Measurements from ENCODE around the gene NFIA. TPM values are rescaled to one million over a fixed set of nuclear protein-coding genes. Genes with fewer than 3 reads are reported as not detected.

The NFIA gene
- total and polyA plus RNA-seq, 5 donors: 15.9 to 127 (median 108) TPM

GRCh38 chr1:61142726-61143500 lies 60.6 kb downstream of the NFIA start:
- Histone ChIP-seq H3K9me3 (ENCODE audit: control insufficient read depth, low read length) (no peaks in the 10 kb centered on the region), H3K4me3 (ENCODE audit: low read length) (no peak overlapping the region), H3K4me1 (ENCODE audit: control insufficient read depth, insufficient read depth, low read length) (peaks cover 22% of the 10 kb centered on the region), H3K27me3 (ENCODE audit: control insufficient read depth, insufficient read depth) (no peaks in the 10 kb centered on the region), H3K27ac (ENCODE audit: low read length) (no peak overlapping the region)
- ATAC-seq (peak; percentile 30 to 35), DNase-seq (no peak)
- intact Hi-C loops (cut with DNase I): no loop called here
- WGBS: 80% methylated on average over 11 of the region's 11 CpGs

GRCh38 chr1:61143821-61144424 lies 61.6 kb downstream of the NFIA start:
- WGBS: 80% methylated on average over 5 of the region's 5 CpGs
- intact Hi-C loops (cut with DNase I): no loop called here

GRCh38 chr1:61149010-61149860 lies 66.9 kb downstream of the NFIA start:
- Histone ChIP-seq H3K27me3 (ENCODE audit: control insufficient read depth, insufficient read depth) (no peaks in the 10 kb centered on the region), H3K4me1 (ENCODE audit: control insufficient read depth, insufficient read depth, low read length) (peaks cover 10% of the 10 kb centered on the region), H3K27ac (ENCODE audit: low read length) (no peak overlapping the region), H3K4me3 (ENCODE audit: low read length) (no peak overlapping the region), H3K9me3 (ENCODE audit: control insufficient read depth, low read length) (no peaks in the 10 kb centered on the region)
- intact Hi-C loops (cut with DNase I): no loop called here
- WGBS: 94% methylated on average over 1 of the region's 1 CpG
- ATAC-seq (no peak), DNase-seq (no peak)

More at GRCh38 chr1:61143821-61144424, 61.6 kb downstream of the NFIA start:
- no peaks in the 10 kb centered on the region for H3K27me3 ChIP-seq (ENCODE audit: control insufficient read depth, insufficient read depth)
- DNase-seq (no peak), ATAC-seq (no peak)
- H3K9me3 ChIP-seq (ENCODE audit: control insufficient read depth, low read length): no peaks in the 10 kb centered on the region
- no peak overlapping the region for H3K4me3 ChIP-seq (ENCODE audit: low read length)
- peaks cover 24% of the 10 kb centered on the region for H3K4me1 ChIP-seq (ENCODE audit: control insufficient read depth, insufficient read depth, low read length)
- no peak overlapping the region for H3K27ac ChIP-seq (ENCODE audit: low read length)

GRCh38 chr1:61151565-61151964 lies 69.2 kb downstream of the NFIA start:
- 88% methylated on average over 4 of the region's 4 CpGs for WGBS
- DNase-seq: no peak
- Histone ChIP-seq H3K27ac (ENCODE audit: low read length) (no peak overlapping the region), H3K4me3 (ENCODE audit: low read length) (no peak overlapping the region), H3K27me3 (ENCODE audit: control insufficient read depth, insufficient read depth) (no peaks in the 10 kb centered on the region), H3K9me3 (ENCODE audit: control insufficient read depth, low read length) (no peaks in the 10 kb centered on the region), H3K4me1 (ENCODE audit: control insufficient read depth, insufficient read depth, low read length) (peaks cover 11% of the 10 kb centered on the region)
- intact Hi-C loops (cut with DNase I): no loop called here
- ATAC-seq: no peak

GRCh38 chr1:61152066-61152465 lies 69.7 kb downstream of the NFIA start:
- no peak overlapping the region for H3K4me3 ChIP-seq (ENCODE audit: low read length)
- no peak for ATAC-seq
- H3K9me3 ChIP-seq (ENCODE audit: control insufficient read depth, low read length): no peaks in the 10 kb centered on the region
- 84% methylated on average over 3 of the region's 3 CpGs for WGBS
- no peak overlapping the region for H3K27ac ChIP-seq (ENCODE audit: low read length)
- intact Hi-C loops (cut with DNase I): no loop called here
- H3K4me1 ChIP-seq (ENCODE audit: control insufficient read depth, insufficient read depth, low read length): peaks cover 13% of the 10 kb centered on the region
- H3K27me3 ChIP-seq (ENCODE audit: control insufficient read depth, insufficient read depth): no peaks in the 10 kb centered on the region
- no peak for DNase-seq

- no peaks in the 10 kb centered on the region for H3K27me3 ChIP-seq (ENCODE audit: control insufficient read depth, insufficient read depth)
- ATAC-seq (no peak), DNase-seq (no peak)
- H3K4me3 ChIP-seq (ENCODE audit: low read length): no peak overlapping the region
- peaks cover 13% of the 10 kb centered on the region for H3K4me1 ChIP-seq (ENCODE audit: control insufficient read depth, insufficient read depth, low read length)
- intact Hi-C loops (cut with DNase I): no loop called here
- H3K9me3 ChIP-seq (ENCODE audit: control insufficient read depth, low read length): no peaks in the 10 kb centered on the region
- H3K27ac ChIP-seq (ENCODE audit: low read length): no peak overlapping the region
Observed at GRCh38 chr1:61152469-61153105, 70.2 kb downstream of the NFIA start.

GRCh38 chr1:61156576-61157467 lies 74.5 kb downstream of the NFIA start:
- ATAC-seq (peak; percentile 16 to 22), DNase-seq (no peak)
- Histone ChIP-seq H3K9me3 (ENCODE audit: control insufficient read depth, low read length) (no peaks in the 10 kb centered on the region), H3K27me3 (ENCODE audit: control insufficient read depth, insufficient read depth) (no peaks in the 10 kb centered on the region), H3K4me3 (ENCODE audit: low read length) (no peak overlapping the region), H3K27ac (ENCODE audit: low read length) (peak overlapping the region; percentile 50), H3K4me1 (ENCODE audit: control insufficient read depth, insufficient read depth, low read length) (peaks cover 8% of the 10 kb centered on the region)
- intact Hi-C loops (cut with DNase I): no loop called here
- 29% methylated on average over 4 of the region's 4 CpGs for WGBS

- DNase-seq (no peak), ATAC-seq (peak; percentile 55 to 71)
- Histone ChIP-seq H3K4me1 (ENCODE audit: control insufficient read depth, insufficient read depth, low read length) (peaks cover 8% of the 10 kb centered on the region), H3K27me3 (ENCODE audit: control insufficient read depth, insufficient read depth) (no peaks in the 10 kb centered on the region), H3K4me3 (ENCODE audit: low read length) (no peak overlapping the region), H3K9me3 (ENCODE audit: control insufficient read depth, low read length) (no peaks in the 10 kb centered on the region), H3K27ac (ENCODE audit: low read length) (peak overlapping the region; percentile 78)
- intact Hi-C loops (cut with DNase I): no loop called here
- WGBS: 27% methylated on average over 3 of the region's 3 CpGs
Observed at GRCh38 chr1:61157468-61157987, 75.2 kb downstream of the NFIA start.

GRCh38 chr1:61158591-61158990 lies 76.2 kb downstream of the NFIA start:
- DNase-seq: no peak
- Histone ChIP-seq H3K27me3 (ENCODE audit: control insufficient read depth, insufficient read depth) (no peaks in the 10 kb centered on the region), H3K4me3 (ENCODE audit: low read length) (no peak overlapping the region), H3K27ac (ENCODE audit: low read length) (no peak overlapping the region), H3K4me1 (ENCODE audit: control insufficient read depth, insufficient read depth, low read length) (peaks cover 9% of the 10 kb centered on the region), H3K9me3 (ENCODE audit: control insufficient read depth, low read length) (no peaks in the 10 kb centered on the region)
- intact Hi-C loops (cut with DNase I): no loop called here
- 36% methylated on average over 3 of the region's 3 CpGs for WGBS
- no peak for ATAC-seq

GRCh38 chr1:61160526-61160925 lies 78.2 kb downstream of the NFIA start:
- intact Hi-C loops (cut with DNase I): no loop called here
- no peak for ATAC-seq
- Histone ChIP-seq H3K9me3 (ENCODE audit: control insufficient read depth, low read length) (no peaks in the 10 kb centered on the region), H3K4me3 (ENCODE audit: low read length) (no peak overlapping the region), H3K4me1 (ENCODE audit: control insufficient read depth, insufficient read depth, low read length) (peaks cover 10% of the 10 kb centered on the region), H3K27me3 (ENCODE audit: control insufficient read depth, insufficient read depth) (no peaks in the 10 kb centered on the region), H3K27ac (ENCODE audit: low read length) (no peak overlapping the region)
- DNase-seq: no peak
- 82% methylated on average over 4 of the region's 4 CpGs for WGBS

All from right cardiac atrium (tissue), 5 donors.